WERI-Rb-1 (cell line): ENCODE results near the gene PHACTR1.

ENCODE experiments used
- DNase-seq: peaks from one replicate; pipeline ENCODE4 v3.0.0-alpha.2; 2020
- H3K27ac ChIP-seq: fragments of 250-450 bp; sonication (Bioruptor Pico); 2 replicates; pipeline ENCODE4 v1.5.1; 2020; ENCODE audit warnings: mild to moderate bottlenecking, moderate library complexity
- H3K27me3 ChIP-seq: fragments of 250-450 bp; sonication (Bioruptor Pico); 2 replicates; pipeline ENCODE4 v1.5.1; 2021; ENCODE audit warnings: mild to moderate bottlenecking, low read depth, moderate library complexity; ENCODE audit not compliant: insufficient read depth, severe bottlenecking
- H3K36me3 ChIP-seq: fragments of 250-450 bp; sonication (Bioruptor Pico); 2 replicates; pipeline ENCODE4 v1.5.1; 2020; ENCODE audit warnings: mild to moderate bottlenecking, moderate library complexity
- H3K4me3 ChIP-seq: 2 replicates; pipeline ENCODE4 v1.5.1; 2011; ENCODE audit warnings: low read depth, mild to moderate bottlenecking, control low read depth, low read length
- H3K9me3 ChIP-seq: fragments of 250-450 bp; sonication (Bioruptor Pico); 2 replicates; pipeline ENCODE4 v1.5.1; 2021; ENCODE audit warnings: mild to moderate bottlenecking, moderate library complexity; ENCODE audit not compliant: severe bottlenecking
- TF ChIP-seq, protein P1 (sequence below): IDR thresholded peaks from 2 replicates; pipeline ENCODE4 v1.5.1; 2011; ENCODE audit warnings: low read depth, mild to moderate bottlenecking, control low read depth, inconsistent platforms, low read length

PHACTR1 gene

DNA sequence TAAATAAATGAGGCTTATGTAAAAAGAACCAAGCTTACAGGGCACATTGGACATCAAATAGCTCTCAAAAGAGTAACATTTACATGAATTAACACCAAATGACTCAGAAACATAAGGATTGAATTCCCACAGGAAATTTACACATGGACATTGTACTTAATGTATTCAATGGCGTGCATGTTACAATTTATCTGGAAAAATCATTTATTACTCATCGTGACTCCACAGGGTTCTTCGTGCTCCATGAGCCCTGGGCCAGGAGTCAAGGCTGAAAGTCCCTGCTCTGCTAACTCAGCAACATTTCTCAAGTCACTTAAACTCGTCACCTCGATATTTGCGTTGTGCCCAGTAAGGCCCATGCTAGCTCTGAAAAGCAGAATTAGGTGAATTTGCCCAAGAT, 158.5 kb downstream of the PHACTR1 start:
- Histone ChIP-seq H3K4me3 (no peak overlapping the region), H3K36me3 (no peaks in the 10 kb centered on the region), H3K9me3 (no peaks in the 10 kb centered on the region), H3K27ac (no peak overlapping the region), H3K27me3 (no peaks in the 10 kb centered on the region)
- TF ChIP-seq, protein P1, sequence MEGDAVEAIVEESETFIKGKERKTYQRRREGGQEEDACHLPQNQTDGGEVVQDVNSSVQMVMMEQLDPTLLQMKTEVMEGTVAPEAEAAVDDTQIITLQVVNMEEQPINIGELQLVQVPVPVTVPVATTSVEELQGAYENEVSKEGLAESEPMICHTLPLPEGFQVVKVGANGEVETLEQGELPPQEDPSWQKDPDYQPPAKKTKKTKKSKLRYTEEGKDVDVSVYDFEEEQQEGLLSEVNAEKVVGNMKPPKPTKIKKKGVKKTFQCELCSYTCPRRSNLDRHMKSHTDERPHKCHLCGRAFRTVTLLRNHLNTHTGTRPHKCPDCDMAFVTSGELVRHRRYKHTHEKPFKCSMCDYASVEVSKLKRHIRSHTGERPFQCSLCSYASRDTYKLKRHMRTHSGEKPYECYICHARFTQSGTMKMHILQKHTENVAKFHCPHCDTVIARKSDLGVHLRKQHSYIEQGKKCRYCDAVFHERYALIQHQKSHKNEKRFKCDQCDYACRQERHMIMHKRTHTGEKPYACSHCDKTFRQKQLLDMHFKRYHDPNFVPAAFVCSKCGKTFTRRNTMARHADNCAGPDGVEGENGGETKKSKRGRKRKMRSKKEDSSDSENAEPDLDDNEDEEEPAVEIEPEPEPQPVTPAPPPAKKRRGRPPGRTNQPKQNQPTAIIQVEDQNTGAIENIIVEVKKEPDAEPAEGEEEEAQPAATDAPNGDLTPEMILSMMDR, result no peak
- DNase-seq, result no peak

DNA sequence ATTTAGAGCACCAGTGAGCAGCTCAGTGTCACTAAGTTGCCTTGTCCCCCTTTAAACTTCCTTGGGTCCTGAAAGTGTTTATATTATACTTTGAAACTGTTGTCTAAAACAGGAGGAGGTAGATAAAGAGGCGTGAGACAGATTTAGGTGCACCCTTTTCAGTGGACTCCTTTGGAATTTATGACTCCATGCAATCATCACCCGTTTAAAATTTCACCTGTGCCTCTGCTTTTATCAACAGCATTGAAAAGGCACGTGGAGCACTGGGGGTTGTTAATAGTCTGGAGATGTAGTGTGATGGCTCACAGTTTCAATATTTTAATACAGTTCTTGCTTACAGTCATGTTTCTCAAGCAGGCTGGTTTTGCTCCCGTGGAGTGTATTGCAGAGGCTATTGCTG, 162.2 kb downstream of the PHACTR1 start:
- Histone ChIP-seq H3K27ac (no peak overlapping the region), H3K27me3 (no peaks in the 10 kb centered on the region), H3K36me3 (no peaks in the 10 kb centered on the region), H3K4me3 (no peak overlapping the region), H3K9me3 (no peaks in the 10 kb centered on the region)
- TF ChIP-seq, protein P1, result no peak
- DNase-seq, result no peak

DNA sequence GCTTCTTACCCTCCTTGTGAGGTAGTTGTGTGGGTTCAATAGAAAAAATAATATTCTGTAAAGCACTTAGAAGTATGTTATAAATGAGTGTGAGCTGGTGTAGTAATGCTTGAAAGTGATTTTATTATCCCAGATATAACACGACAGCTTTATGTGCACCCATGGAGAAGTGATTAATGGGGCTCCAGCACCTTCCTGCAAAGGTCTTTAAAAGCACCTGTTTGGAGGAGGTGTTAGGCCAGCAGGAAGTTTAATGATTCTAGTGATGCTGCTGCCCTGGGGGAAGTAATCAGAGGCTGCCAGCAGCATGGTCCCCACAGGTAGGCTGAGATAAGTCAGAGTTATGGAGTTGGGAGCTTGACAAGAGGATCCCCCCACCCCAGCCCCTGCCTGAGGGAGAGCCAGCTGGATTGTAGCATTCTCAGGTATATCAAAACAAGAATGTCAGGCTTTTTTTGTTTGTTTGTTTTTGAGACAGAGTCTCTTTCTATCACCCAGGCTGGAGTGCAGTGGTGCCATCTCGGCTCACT, 166.3 kb downstream of the PHACTR1 start:
- DNase-seq, result no peak
- no peak overlapping the region for H3K4me3 ChIP-seq
- H3K27me3 ChIP-seq, result no peaks in the 10 kb centered on the region
- H3K36me3 ChIP-seq, result no peaks in the 10 kb centered on the region
- no peak overlapping the region for H3K27ac ChIP-seq
- TF ChIP-seq, protein P1, result no peak
- no peaks in the 10 kb centered on the region for H3K9me3 ChIP-seq

DNA sequence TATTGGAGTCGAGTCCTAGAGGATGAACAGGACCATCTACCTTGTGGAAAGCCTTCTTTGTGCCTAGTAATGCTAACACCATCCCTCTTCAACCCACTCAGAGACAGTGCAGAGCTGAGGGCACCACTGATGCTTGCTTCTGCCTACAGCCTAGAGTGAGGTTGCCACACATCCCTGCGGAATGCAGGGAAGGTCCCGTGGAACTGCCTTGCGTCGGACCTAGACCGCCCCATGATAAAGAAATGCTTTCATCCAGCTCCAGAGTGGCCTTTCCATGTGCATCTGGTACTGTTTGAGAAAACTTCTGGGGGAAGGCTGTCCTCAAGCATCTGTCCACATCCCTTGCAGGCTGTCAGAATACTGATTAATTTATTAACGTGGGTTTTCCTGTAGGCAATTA, 168.4 kb downstream of the PHACTR1 start:
- DNase-seq, result no peak
- H3K36me3 ChIP-seq, result no peaks in the 10 kb centered on the region
- TF ChIP-seq, protein P1, result no peak

DNA sequence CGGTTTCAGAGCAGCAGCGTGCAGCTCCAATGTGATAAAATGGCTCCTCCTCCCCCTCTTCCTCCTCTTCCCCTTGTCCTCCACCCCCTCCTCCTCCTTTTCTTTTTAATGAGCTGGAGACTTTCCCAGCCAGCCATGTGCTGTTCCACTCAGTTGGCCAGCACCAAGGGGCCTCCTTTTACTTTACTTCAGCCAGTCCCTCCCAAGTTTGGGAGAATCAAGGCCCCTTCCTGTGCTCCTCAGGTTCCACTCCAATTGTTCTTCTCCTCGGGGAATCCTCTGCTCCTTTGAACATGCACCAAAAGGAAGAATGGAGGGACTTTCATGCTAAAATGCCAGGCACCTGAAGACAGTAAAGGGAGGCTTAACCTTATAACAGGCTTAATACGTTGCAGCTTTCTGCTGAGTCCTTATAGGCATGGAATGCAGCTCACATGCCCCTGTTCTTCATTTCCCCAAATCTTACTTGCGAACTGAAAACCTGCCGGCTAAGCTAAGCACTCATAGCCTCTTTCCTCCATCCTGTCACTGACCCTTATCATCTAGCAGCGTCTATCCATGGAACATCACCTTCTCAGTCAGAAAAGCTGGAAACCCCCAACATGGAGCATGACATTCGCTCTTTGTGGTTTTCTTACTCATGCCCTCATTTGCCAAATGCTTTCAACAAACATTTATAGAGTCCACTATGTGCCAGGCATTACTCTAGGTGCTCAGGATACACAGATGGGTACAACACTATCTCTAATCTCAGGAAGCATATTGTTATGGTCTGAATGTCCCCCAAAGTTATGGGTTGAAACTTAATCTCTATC, 170.6 kb downstream of the PHACTR1 start:
- H3K27ac ChIP-seq, result no peak overlapping the region

More for the DNA sequence above, 168.4 kb downstream of the PHACTR1 start:
- no peaks in the 10 kb centered on the region for H3K27me3 ChIP-seq
- H3K4me3 ChIP-seq, result no peak overlapping the region
- H3K27ac ChIP-seq, result no peak overlapping the region
- no peaks in the 10 kb centered on the region for H3K9me3 ChIP-seq

More for the DNA sequence above, 170.6 kb downstream of the PHACTR1 start:
- H3K36me3 ChIP-seq, result no peaks in the 10 kb centered on the region
- H3K4me3 ChIP-seq, result no peak overlapping the region
- H3K27me3 ChIP-seq, result no peaks in the 10 kb centered on the region
- peaks cover 9% of the 10 kb centered on the region for H3K9me3 ChIP-seq
- no peak for DNase-seq
- TF ChIP-seq, protein P1, result no peak
